Activated T-cell treated with anti-CD3 and anti-CD28 coated beads, Interleukin-2, amount 50 U/mL, for 24 hours (primary cell): Measurements from ENCODE around the gene UBAP1L.
"Not testable (repeated sequence)": the region's sequence is repeated elsewhere in the genome, so short reads cannot be mapped to it uniquely, and the experiment has no call there.

Experiments used
- DNase-seq: peaks from one replicate; pipeline ENCODE4 v3.0.0-alpha.2; 2020
- H3K27ac Mint-ChIP-seq: 2 replicates; pipeline ENCODE4 v1.8.0; 2020; ENCODE audit warnings: mild to moderate bottlenecking, mixed read lengths
- H3K27me3 Mint-ChIP-seq: 2 replicates; pipeline ENCODE4 v1.8.0; 2020; ENCODE audit warnings: mixed read lengths
- H3K36me3 Mint-ChIP-seq: 2 replicates; pipeline ENCODE4 v1.8.0; 2020; ENCODE audit warnings: low read depth, mixed read lengths
- H3K4me1 Mint-ChIP-seq: 2 replicates; pipeline ENCODE4 v1.8.0; 2020; ENCODE audit warnings: low read depth, mixed read lengths
- H3K4me3 Mint-ChIP-seq: 2 replicates; pipeline ENCODE4 v1.8.0; 2020; ENCODE audit warnings: mild to moderate bottlenecking, moderate library complexity, mixed read lengths
- H3K9me3 Mint-ChIP-seq: 2 replicates; pipeline ENCODE4 v1.8.0; 2020; ENCODE audit warnings: mixed read lengths

Gene UBAP1L

DNA sequence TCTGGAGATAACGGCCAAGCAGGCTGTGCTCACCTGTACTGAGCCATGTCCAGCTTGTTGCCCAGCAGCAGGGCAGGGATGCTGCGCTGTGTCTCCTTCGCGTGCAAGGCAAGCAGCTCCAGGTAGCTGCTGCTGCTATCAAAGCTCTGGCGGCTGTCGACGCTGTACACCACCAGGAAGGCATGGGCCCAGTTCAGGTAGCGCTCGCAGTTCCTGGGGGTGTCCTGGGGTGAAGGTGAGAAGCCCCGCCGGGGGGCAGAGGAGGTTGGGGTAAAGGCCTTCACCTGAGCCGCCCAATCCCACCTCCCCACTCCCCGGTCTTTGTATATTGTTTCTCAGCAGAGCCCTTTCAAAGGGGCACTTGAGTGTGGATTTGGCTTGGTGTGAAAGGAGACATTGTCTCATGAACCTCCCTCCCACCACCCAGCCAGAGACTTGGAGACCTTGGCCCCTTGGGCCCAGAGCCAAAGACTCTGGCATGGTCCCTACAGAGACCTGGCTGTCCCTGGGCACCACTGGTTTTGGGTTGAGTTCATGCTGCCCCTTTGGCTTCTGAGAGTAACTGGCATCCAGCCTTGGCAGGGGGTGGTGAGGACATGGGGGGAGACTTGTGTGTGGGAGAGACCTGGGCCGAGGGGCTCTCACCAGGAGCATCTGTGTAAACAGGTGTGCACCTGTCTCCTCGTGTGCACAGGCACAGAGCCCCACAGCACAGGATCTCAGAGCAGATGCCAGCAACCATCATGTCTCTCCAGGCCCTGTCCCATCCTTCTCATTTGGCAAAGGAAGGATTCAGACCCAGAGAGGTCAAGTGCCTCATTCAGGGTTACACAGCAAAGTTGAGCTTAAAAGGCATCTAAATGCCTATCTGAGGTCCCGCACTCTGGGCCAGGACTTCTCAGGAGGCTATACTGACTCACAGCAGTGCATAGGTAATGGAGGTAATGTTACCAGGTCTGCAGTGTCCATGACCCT, 56.3 kb downstream of the UBAP1L start:
- Mint-ChIP-seq H3K27me3 (no peaks in the 10 kb centered on the region), H3K27ac (no peak overlapping the region), H3K9me3 (no peaks in the 10 kb centered on the region), H3K4me3 (no peak overlapping the region), H3K4me1 (no peaks in the 10 kb centered on the region), H3K36me3 (no peaks in the 10 kb centered on the region)
- no peak for DNase-seq

DNA sequence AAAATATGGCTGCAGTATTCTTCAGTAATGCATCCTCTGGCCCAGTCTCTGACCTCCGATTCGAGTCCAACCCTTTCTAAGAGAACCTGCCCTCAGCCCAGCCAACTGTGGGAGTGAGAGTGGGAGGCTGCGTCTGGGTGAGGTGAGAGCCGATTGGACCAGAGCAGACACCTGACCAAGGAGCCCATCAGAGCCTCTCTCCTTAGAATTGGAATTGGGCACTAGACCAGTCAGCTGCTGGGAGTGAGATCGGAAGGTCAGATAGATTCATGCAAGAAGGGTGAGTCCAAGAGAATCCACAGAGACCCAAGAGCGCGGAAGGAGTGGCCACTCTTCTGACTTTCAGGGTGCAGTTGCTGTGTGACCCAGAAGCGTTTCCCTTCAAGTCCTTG, 57.5 kb downstream of the UBAP1L start:
- H3K27me3 Mint-ChIP-seq: no peaks in the 10 kb centered on the region
- no peak overlapping the region for H3K27ac Mint-ChIP-seq
- H3K4me3 Mint-ChIP-seq: no peak overlapping the region
- no peaks in the 10 kb centered on the region for H3K9me3 Mint-ChIP-seq
- H3K36me3 Mint-ChIP-seq: no peaks in the 10 kb centered on the region
- no peaks in the 10 kb centered on the region for H3K4me1 Mint-ChIP-seq
- DNase-seq: no peak

DNA sequence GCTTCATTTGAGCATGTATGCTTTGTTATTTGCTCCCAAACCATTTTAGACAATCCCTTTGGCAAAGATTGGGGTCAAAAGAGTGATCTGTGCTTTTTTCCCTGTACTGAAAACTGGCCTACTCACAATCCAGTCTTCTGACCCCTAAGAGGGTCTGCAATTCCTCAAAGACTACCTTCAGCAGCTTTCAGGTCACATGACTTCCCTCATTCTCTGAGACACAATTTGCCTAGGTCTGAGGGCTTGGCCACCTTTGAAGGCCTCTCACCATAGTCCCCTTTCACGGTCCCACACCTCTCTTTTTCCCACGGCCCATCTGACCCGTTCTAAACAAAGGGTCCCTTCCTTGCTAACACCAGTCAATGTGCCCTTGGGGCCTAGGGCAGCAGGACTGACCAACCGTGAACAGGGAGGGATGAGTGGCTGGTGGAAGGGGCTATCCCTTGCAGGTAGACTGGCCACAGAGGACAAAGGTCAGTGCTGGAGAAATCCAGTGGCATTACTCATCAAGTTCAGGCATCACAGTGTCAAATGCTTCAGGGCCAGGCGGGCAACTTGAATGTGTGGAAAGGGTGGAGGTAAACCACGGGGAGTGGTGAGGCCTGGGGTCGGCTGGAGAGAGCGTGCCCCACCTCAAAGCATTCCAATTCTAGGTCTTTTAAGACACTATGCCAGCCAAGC, 58.0 kb downstream of the UBAP1L start:
- Mint-ChIP-seq H3K4me3 (no peak overlapping the region), H3K27ac (no peak overlapping the region), H3K36me3 (no peaks in the 10 kb centered on the region), H3K27me3 (no peaks in the 10 kb centered on the region), H3K9me3 (no peaks in the 10 kb centered on the region), H3K4me1 (no peaks in the 10 kb centered on the region)
- no peak for DNase-seq

DNA sequence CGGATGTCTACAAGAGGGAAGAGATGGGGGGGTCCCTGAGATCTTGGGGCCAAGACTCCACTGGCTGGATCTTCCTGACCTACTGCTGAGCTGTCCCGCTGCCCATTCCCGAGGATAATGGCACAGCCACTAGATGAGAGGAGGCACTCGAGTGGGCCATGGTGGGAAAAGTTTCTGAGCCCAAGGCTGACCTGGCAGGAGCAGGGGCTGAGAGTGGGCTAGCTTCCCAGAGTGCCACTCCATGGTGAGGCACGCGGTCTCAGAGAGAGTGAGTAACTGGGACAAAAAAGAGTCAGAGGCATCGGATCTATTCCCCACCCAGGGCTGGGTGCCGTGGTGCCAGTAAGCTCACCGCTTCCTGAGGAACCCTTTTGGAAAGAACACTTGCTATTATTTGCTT, 58.9 kb downstream of the UBAP1L start:
- H3K27ac Mint-ChIP-seq: no peak overlapping the region
- no peak overlapping the region for H3K4me3 Mint-ChIP-seq
- DNase-seq: no peak
- no peaks in the 10 kb centered on the region for H3K36me3 Mint-ChIP-seq
- H3K4me1 Mint-ChIP-seq: no peaks in the 10 kb centered on the region
- H3K9me3 Mint-ChIP-seq: no peaks in the 10 kb centered on the region
- H3K27me3 Mint-ChIP-seq: no peaks in the 10 kb centered on the region

DNA sequence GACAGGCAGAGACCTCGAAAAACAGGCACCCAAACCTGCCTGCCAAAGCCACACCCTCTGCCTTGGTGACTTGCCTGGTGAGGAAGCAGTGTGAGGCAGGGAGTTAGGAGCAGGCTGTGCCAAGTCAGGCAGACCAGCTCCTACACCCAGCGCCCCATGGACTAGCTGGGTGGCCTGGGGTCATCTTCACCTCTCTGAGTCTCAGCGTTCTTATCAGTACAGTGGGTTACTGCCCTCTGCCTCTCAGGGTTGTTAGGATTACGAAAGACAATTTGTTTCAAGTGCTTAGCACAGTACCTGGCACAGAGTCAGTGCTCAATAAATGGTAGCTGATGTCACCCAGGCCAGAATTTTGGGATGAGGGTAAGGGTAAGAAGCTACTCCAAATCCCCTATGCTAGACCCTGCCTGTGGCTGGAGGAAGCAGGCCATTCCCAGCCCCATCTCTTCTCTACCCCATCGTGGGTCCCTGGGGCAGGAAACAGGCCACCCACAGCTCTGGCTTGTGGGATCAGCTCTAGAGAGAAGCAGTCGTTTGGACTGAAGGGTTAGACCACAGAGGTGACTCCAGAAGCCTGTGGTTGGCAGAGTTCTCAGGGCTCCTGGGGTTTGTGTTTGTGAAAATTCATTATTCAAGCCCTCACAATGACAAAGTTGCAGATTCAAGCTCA, 59.7 kb downstream of the UBAP1L start:
- Mint-ChIP-seq H3K4me3 (no peak overlapping the region), H3K27ac (no peak overlapping the region), H3K4me1 (peaks cover 2% of the 10 kb centered on the region), H3K27me3 (no peaks in the 10 kb centered on the region), H3K9me3 (no peaks in the 10 kb centered on the region), H3K36me3 (no peaks in the 10 kb centered on the region)
- DNase-seq: no peak

DNA sequence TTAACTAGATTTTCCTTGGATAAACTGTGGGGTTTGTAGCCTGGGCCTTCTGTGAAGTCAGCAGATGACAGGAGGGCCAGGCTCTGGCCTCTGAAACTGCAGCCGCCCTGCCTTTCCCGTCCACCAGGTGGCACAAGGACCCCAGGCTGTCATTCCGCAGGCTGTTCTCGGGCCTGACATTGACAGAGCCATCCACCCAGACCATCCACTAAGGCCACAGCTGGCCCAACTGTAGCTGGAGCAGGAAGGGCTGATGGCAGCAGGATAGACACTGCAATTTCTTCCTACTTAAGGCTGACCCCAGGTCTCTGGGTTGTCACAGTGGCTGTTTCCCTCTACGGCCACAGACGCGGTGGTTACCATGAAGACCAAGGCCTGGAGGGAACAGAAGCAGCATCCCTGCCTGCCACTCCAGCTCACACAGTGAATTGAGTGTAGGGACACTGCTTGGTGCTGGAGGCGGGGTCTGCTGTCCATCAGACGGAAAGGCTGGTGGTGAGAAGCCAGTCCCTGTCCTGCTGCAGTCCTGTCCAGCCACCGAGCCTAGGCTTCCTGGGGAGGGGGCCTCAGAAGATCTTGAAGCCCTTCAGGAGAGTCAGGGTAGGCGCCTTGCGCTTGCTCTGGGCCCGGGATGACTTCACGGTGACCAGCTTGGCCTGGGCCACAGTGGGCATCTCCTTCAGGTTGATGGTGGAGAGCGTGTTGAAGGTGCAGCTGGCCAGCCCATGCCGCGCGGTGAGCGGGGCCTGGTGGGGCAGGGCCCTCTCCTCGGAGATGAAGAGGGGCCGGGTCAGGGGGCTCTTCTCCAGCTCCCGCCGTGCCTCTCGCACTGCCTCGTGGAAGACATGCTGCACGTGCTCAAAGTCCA, 60.4 kb downstream of the UBAP1L start:
- no peaks in the 10 kb centered on the region for H3K36me3 Mint-ChIP-seq
- H3K27ac Mint-ChIP-seq: no peak overlapping the region
- H3K27me3 Mint-ChIP-seq: no peaks in the 10 kb centered on the region
- peaks cover 9% of the 10 kb centered on the region for H3K4me1 Mint-ChIP-seq
- H3K9me3 Mint-ChIP-seq: no peaks in the 10 kb centered on the region
- H3K4me3 Mint-ChIP-seq: no peak overlapping the region
- DNase-seq: peak; percentile 68

DNA sequence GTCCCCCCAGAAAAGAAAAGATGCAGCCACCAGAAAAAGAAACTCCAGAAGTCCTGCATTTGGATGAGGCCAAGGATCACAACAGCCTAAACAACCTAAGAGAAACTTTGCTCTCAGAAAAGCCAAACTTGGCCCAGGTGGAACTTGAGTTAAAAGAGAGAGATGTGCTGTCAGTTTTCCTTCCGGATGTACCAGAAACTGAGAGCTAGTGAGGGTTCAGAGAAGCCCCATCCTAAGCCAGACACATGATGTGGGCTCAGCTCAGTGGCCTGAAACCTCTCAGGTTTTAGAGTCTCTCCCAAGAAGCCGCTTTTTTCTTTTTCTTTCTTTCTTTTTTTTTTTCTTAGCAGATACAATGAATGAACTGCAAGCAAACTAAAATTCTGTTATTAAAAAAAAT, 62.0 kb downstream of the UBAP1L start:
- no peak overlapping the region for H3K27ac Mint-ChIP-seq
- H3K27me3 Mint-ChIP-seq: no peaks in the 10 kb centered on the region
- no peaks in the 10 kb centered on the region for H3K36me3 Mint-ChIP-seq
- no peak for DNase-seq
- H3K4me1 Mint-ChIP-seq: peaks cover 13% of the 10 kb centered on the region
- H3K9me3 Mint-ChIP-seq: no peaks in the 10 kb centered on the region
- H3K4me3 Mint-ChIP-seq: no peak overlapping the region

DNA sequence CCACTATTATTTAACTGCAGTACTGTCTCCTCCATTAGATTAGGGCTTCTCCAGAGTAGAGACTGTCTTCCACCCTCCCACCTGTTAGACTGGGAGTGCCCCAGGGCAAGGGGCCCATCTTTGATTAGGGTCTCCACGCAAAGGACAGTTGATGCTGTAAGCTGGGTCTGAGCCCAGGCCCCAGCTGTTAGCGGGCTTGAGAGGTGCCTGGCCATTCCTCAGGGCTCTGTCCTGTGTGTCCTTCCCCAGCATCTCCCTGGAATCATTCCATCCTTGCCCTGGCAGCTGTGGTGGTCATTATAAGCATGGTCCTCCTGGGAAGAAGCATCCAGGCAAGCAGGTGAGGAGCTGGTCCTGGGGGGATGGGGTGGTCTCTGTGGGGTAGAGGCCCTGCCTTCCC, 63.7 kb downstream of the UBAP1L start:
- no peak overlapping the region for H3K4me3 Mint-ChIP-seq
- no peaks in the 10 kb centered on the region for H3K27me3 Mint-ChIP-seq
- peaks cover 13% of the 10 kb centered on the region for H3K4me1 Mint-ChIP-seq
- no peaks in the 10 kb centered on the region for H3K36me3 Mint-ChIP-seq
- H3K27ac Mint-ChIP-seq: no peak overlapping the region
- no peak for DNase-seq
- no peaks in the 10 kb centered on the region for H3K9me3 Mint-ChIP-seq

DNA sequence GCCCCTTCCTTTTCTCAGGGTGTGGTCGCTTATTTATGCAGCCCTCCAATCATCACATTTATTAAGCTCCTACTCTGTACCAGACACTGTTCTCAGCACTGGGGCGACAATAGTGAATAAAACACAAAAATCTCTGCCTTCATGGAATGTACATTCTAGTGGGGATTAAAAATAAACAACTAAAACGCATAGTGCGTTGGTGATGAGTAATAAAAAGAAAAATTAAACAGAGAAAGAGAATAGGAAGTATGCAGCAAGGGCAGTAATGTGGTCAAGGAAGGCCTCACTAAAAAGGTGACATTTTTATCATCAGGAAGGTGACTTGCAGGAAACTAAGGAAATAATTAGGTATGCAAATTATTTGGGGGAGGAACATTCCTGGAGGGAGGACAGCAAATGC, 64.7 kb downstream of the UBAP1L start:
- DNase-seq: no peak
- no peaks in the 10 kb centered on the region for H3K9me3 Mint-ChIP-seq
- peaks cover 13% of the 10 kb centered on the region for H3K4me1 Mint-ChIP-seq
- no peaks in the 10 kb centered on the region for H3K27me3 Mint-ChIP-seq
- no peak overlapping the region for H3K27ac Mint-ChIP-seq
- no peak overlapping the region for H3K4me3 Mint-ChIP-seq
- no peaks in the 10 kb centered on the region for H3K36me3 Mint-ChIP-seq

DNA sequence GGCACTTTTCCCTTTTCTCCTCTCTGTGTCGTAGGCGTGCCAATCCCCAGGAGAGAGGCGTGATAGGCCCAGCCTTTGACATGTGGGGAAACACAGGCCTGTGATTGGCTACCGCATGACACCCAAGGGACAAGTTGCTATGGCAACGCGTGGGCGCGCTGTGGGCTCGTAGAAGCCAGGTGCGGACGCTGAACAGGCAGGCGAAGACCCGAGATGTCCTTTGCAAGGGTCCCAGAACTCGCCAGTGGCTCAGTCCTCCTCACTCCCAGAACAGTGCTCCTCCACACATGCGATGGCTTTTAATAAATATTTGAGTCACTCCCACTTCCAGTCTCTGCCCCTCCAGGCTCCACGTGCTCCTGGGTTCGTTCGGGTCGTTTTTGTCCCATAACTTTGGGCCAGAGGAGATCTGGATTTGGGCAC, 65.6 kb downstream of the UBAP1L start:
- peaks cover 13% of the 10 kb centered on the region for H3K4me1 Mint-ChIP-seq
- no peaks in the 10 kb centered on the region for H3K36me3 Mint-ChIP-seq
- H3K27me3 Mint-ChIP-seq: no peaks in the 10 kb centered on the region
- no peaks in the 10 kb centered on the region for H3K9me3 Mint-ChIP-seq
- peak; percentile 88 for DNase-seq
- peak overlapping the region; percentile 49 for H3K4me3 Mint-ChIP-seq
- peak overlapping the region; percentile 52 for H3K27ac Mint-ChIP-seq

DNA sequence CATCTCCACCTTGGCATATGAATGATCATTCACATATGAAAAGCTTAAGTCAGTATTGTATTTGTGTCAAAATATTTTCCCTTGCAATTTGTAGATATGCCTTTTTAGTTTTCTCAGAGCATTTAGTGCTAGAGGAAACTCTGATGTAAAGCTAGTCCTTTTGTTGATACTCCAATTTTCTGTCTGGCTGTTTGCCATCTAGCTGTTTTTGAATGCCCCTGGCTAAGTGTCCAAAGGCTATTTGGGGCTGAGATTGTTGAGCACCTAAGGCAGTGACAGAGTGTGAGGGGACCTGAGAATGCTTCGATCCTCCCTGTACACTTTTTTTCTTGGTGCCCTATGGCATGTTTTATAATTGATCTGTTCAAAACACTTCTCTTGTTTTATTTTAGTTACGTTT, 66.8 kb downstream of the UBAP1L start:
- DNase-seq: no peak
- no peaks in the 10 kb centered on the region for H3K27me3 Mint-ChIP-seq
- H3K4me1 Mint-ChIP-seq: peaks cover 19% of the 10 kb centered on the region
- no peaks in the 10 kb centered on the region for H3K9me3 Mint-ChIP-seq
- H3K36me3 Mint-ChIP-seq: no peaks in the 10 kb centered on the region
- H3K27ac Mint-ChIP-seq: no peak overlapping the region
- H3K4me3 Mint-ChIP-seq: no peak overlapping the region

DNA sequence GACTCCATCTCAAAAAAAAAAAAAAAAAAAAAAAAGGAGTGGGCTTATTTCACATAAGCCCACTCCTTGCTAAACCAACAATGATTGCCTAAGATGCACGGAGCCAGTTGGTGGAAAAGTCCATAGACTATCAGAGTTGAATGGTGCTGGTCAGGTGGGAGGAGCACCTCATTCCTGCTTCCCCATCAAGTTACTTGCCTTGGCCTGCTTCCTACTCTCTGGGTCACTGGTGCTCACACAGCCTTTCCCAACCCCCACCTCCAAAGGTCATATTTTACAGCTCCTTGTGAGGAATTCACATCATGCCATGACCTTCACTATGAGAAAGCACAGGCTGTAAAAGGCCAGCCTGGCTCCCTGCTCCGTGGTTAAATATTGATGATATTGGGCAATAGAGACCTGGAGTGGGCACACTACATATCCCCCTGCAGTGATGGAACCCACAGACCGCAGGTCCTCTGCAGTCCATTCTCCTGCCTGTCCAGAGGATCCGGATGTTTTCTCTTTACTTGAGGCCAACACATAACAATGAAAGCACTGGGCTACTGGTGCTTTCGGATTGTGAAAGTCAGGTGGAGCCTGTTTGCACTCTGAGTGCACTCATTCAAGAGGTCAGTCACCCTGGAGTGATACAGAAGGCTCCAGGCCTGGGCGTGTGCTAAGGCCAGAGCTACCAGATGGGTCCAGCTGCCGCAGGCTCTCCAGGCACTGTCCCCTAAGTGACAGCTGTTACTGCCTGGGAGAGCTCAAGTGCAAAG, 70.1 kb downstream of the UBAP1L start, which contains the start of gene SLC51B:
TSS of gene SLC51B (plus strand) at position 664 of the 758 bp plus-strand sequence. CDS start 4,618 bp downstream, outside the sequence.
- Mint-ChIP-seq H3K36me3 (no peaks in the 10 kb centered on the region), H3K27ac (no peak within 1 kb of the TSS), H3K27me3 (no peaks in the 10 kb centered on the region), H3K4me3 (no peak within 1 kb of the TSS), H3K9me3 (no peaks in the 10 kb centered on the region), H3K4me1 (peaks cover 13% of the 10 kb centered on the region)
- DNase-seq: no peak

DNA sequence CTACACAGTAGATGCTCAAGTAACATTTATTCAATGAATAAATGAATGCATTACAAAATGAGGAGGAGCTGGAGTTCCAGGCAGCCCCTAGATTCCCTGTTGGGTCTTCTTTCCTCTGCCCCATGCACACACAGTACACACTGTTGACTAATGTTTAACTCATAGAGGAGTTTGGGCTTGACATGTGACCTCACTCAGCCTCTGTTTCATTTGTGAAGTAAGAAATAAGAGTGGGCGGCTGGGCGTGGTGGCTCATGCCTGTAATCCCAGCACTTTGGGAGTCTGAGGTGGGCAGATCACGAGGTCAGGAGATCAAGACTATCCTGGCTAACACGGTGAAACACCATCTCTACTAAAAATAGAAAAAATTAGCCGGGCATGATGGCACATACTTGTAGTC, 70.8 kb downstream of the UBAP1L start:
- not testable (repeated sequence) for H3K4me1 Mint-ChIP-seq, H3K4me3 Mint-ChIP-seq, H3K27ac Mint-ChIP-seq, H3K27me3 Mint-ChIP-seq, DNase-seq, H3K36me3 Mint-ChIP-seq, H3K9me3 Mint-ChIP-seq
